Measurements from ENCODE around the gene NLK. TPM values are rescaled to one million over a fixed set of nuclear protein-coding genes. Genes with fewer than 3 reads are reported as not detected.
"Not testable (repeated sequence)": the region's sequence is repeated elsewhere in the genome, so short reads cannot be mapped to it uniquely, and the experiment has no call there.

NLK gene
- polyA plus RNA-seq, 1 donor from 2014 or later: 3.4 TPM

- Mint-ChIP-seq H3K4me1 (peaks cover 47 to 58% (median 47%) of the 10 kb centered on the region in 3 donors), H3K27ac (peak overlapping the region in 2 of 3 donors; percentile 60 to 66)
These were observed 30.6 kb downstream of the NLK start for GRCh38 chr17:28072936-28073533.

DNA sequence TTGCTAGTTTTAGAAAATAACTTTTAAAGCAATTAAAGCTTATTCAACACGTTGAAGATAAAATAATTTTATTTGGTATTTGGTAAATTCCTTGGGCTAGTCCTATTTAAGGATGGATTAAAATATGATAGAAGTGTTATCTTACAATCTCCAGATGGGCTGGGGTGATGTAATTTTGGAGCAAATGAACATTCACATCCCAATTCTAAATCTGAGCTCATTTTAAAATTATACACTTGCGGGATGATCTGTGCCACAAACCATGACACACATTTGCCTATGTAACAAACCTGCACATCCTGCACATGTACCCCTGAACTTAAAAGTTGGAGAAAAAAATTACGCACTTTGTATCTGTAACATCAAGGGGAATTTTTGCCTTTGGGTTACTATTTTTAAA is 31.5 kb downstream of the NLK start:
- Mint-ChIP-seq H3K27ac (peak overlapping the region in 1 of 3 donors; percentile 51), H3K4me1 (peaks cover 46 to 65% (median 51%) of the 10 kb centered on the region in 3 donors), H3K27me3 (no peaks in the 10 kb centered on the region), H3K36me3 (peaks cover 10% of the 10 kb centered on the region), H3K4me3 (peak overlapping the region in 2 of 4 donors; percentile 72 to 88), H3K9me3 (peaks cover 0 to 8% (median 3%) of the 10 kb centered on the region in 3 donors)

More at GRCh38 chr17:28072936-28073533, 30.6 kb downstream of the NLK start:
- peaks cover 11% of the 10 kb centered on the region for H3K36me3 Mint-ChIP-seq
- H3K9me3 Mint-ChIP-seq: peaks cover 0 to 8% (median 3%) of the 10 kb centered on the region in 3 donors
- no peaks in the 10 kb centered on the region for H3K27me3 Mint-ChIP-seq
- peak overlapping the region in 3 of 4 donors; percentile 56 to 85 (median 63) for H3K4me3 Mint-ChIP-seq

GRCh38 chr17:28076144-28076543 is 33.7 kb downstream of the NLK start:
- H3K4me1 Mint-ChIP-seq: peaks cover 62 to 80% (median 71%) of the 10 kb centered on the region in 3 donors
- peak overlapping the region in 1 of 4 donors; percentile 38 for H3K4me3 Mint-ChIP-seq
- H3K27ac Mint-ChIP-seq: no peak overlapping the region
- peaks cover 0 to 8% (median 3%) of the 10 kb centered on the region in 3 donors for H3K9me3 Mint-ChIP-seq
- H3K27me3 Mint-ChIP-seq: no peaks in the 10 kb centered on the region
- peaks cover 12% of the 10 kb centered on the region for H3K36me3 Mint-ChIP-seq

GRCh38 chr17:28077140-28077539 is 34.7 kb downstream of the NLK start:
- not testable (repeated sequence) for H3K27me3 Mint-ChIP-seq, H3K4me3 Mint-ChIP-seq, H3K9me3 Mint-ChIP-seq, H3K27ac Mint-ChIP-seq
- H3K4me1 Mint-ChIP-seq: peaks cover 55 to 72% (median 67%) of the 10 kb centered on the region in 3 donors
- peaks cover 12% of the 10 kb centered on the region for H3K36me3 Mint-ChIP-seq

- H3K4me1 Mint-ChIP-seq: peaks cover 45 to 68% (median 66%) of the 10 kb centered on the region in 3 donors
- no peak overlapping the region for H3K27ac Mint-ChIP-seq
These were observed 36.1 kb downstream of the NLK start for GRCh38 chr17:28078341-28079229.

DNA sequence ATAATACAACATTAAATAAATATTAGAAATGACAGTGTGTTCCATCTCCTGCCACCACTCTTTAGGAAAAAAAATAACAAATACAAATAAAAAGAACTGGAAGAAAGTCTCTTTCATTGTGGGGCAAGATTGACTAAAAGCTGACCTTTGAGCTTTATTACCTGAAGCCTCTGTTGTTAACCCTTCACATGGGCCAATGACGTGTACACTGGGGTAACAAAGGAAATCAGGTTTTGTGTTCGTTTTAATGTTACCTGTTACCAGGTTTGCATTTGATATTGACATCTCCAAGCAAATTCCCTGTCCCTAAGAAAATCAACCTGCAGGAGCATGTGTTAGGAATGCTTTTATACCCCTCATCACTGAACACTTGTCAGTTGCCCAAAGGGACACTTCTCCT is 39.0 kb downstream of the NLK start:
- Mint-ChIP-seq H3K36me3 (peaks cover 12% of the 10 kb centered on the region), H3K4me3 (no peak overlapping the region), H3K27me3 (no peaks in the 10 kb centered on the region), H3K9me3 (no peaks in the 10 kb centered on the region), H3K27ac (no peak overlapping the region), H3K4me1 (peaks cover 38 to 60% (median 53%) of the 10 kb centered on the region in 3 donors)

More at GRCh38 chr17:28078341-28079229, 36.1 kb downstream of the NLK start:
- Mint-ChIP-seq H3K9me3 (no peaks in the 10 kb centered on the region), H3K36me3 (peaks cover 10% of the 10 kb centered on the region), H3K27me3 (no peaks in the 10 kb centered on the region), H3K4me3 (peak overlapping the region in 1 of 4 donors; percentile 55)

DNA sequence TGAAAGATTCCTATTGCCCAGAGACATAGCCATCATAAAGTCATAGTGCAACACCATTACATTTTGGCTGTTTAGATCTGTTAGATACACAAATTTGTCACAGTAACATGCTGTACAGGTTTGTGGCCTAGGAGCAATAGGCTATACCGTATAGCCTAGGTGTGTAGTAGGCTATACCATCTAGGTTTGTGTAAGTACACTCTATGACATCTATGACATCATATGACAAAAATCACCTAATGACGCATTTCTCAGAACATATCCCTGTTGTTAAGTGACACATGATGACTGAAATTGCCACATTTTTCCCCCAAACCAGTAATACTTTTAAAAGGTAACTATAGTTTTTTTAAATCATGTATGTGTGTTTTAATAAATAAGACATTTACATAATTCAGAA is 43.3 kb downstream of the NLK start:
- H3K4me3 Mint-ChIP-seq: peak overlapping the region in 1 of 4 donors; percentile 10
- H3K9me3 Mint-ChIP-seq: no peaks in the 10 kb centered on the region
- peaks cover 36 to 42% (median 42%) of the 10 kb centered on the region in 3 donors for H3K4me1 Mint-ChIP-seq
- no peaks in the 10 kb centered on the region for H3K27me3 Mint-ChIP-seq
- H3K27ac Mint-ChIP-seq: no peak overlapping the region
- peaks cover 7% of the 10 kb centered on the region for H3K36me3 Mint-ChIP-seq

- Mint-ChIP-seq H3K27ac (no peak overlapping the region), H3K4me3 (no peak overlapping the region), H3K4me1 (peaks cover 33 to 43% (median 41%) of the 10 kb centered on the region in 3 donors), H3K27me3 (no peaks in the 10 kb centered on the region), H3K9me3 (no peaks in the 10 kb centered on the region), H3K36me3 (peaks cover 6% of the 10 kb centered on the region)
These were observed 44.0 kb downstream of the NLK start for GRCh38 chr17:28086519-28086918.

- H3K9me3 Mint-ChIP-seq: no peaks in the 10 kb centered on the region
- H3K27me3 Mint-ChIP-seq: no peaks in the 10 kb centered on the region
- peaks cover 6% of the 10 kb centered on the region for H3K36me3 Mint-ChIP-seq
- H3K4me3 Mint-ChIP-seq: no peak overlapping the region
- H3K4me1 Mint-ChIP-seq: peaks cover 40 to 41% (median 40%) of the 10 kb centered on the region in 3 donors
- H3K27ac Mint-ChIP-seq: peak overlapping the region in 1 of 3 donors; percentile 2
These were observed 45.3 kb downstream of the NLK start for GRCh38 chr17:28087743-28088142.

GRCh38 chr17:28090551-28090950 is 48.1 kb downstream of the NLK start:
- H3K4me1 Mint-ChIP-seq: peaks cover 44 to 48% (median 44%) of the 10 kb centered on the region in 3 donors
- no peaks in the 10 kb centered on the region for H3K27me3 Mint-ChIP-seq
- H3K9me3 Mint-ChIP-seq: no peaks in the 10 kb centered on the region
- H3K4me3 Mint-ChIP-seq: no peak overlapping the region
- H3K36me3 Mint-ChIP-seq: peaks cover 10% of the 10 kb centered on the region
- H3K27ac Mint-ChIP-seq: no peak overlapping the region

- Mint-ChIP-seq H3K27ac (no peak overlapping the region), H3K4me1 (peaks cover 46 to 54% (median 49%) of the 10 kb centered on the region in 3 donors), H3K36me3 (peaks cover 8% of the 10 kb centered on the region), H3K9me3 (no peaks in the 10 kb centered on the region), H3K27me3 (no peaks in the 10 kb centered on the region), H3K4me3 (peak overlapping the region in 1 of 4 donors; percentile 26)
These were observed 49.6 kb downstream of the NLK start for GRCh38 chr17:28092088-28092487.

DNA sequence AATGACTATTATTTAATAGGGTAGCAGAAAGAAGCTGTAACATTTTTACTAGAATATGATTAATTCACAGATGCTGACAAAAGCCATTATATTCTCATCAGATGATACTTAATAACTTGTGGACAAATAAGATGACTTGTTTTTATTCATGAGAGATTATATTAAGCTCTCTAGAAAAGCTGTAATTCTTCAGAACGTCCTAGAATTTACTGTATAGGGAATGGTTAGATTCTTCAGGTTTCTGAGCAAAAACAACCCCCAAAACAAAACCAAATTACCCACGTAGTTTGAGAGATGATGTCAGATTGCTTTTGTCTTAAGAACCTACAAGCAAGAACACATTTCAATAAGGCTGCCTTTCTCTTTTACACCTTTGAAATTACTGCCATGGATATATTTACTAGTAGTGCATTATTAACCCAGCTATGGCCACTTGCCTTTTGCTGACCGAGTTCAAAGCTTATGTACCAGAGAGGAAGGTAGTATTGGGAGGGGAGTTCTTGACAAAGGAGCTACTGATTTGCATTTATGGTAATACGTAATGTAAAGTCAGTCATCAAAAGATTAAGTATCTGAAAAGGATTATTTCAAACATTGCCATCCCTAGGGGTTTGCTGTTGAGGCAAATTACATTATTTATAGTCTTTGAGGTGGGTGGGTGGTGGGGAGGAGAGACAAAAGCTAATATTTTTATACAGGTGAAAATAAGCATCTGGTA is 51.7 kb downstream of the NLK start:
- Mint-ChIP-seq H3K4me3 (peak overlapping the region in 2 of 4 donors; percentile 1 to 79), H3K27ac (peak overlapping the region in 2 of 3 donors; percentile 13 to 31), H3K36me3 (peaks cover 6% of the 10 kb centered on the region), H3K9me3 (no peaks in the 10 kb centered on the region), H3K4me1 (peaks cover 48 to 56% (median 51%) of the 10 kb centered on the region in 3 donors), H3K27me3 (no peaks in the 10 kb centered on the region)

GRCh38 chr17:28096756-28097155 is 54.3 kb downstream of the NLK start:
- Mint-ChIP-seq H3K27me3 (no peaks in the 10 kb centered on the region), H3K4me1 (peaks cover 50 to 57% (median 51%) of the 10 kb centered on the region in 3 donors), H3K36me3 (peaks cover 10% of the 10 kb centered on the region), H3K27ac (peak overlapping the region; percentile 24 to 84 (median 40)), H3K4me3 (peak overlapping the region in 2 of 4 donors; percentile 24 to 34), H3K9me3 (no peaks in the 10 kb centered on the region)

- Mint-ChIP-seq H3K27ac (peak overlapping the region; percentile 24 to 86 (median 79)), H3K36me3 (peaks cover 12% of the 10 kb centered on the region), H3K9me3 (no peaks in the 10 kb centered on the region), H3K4me1 (peaks cover 48 to 56% (median 49%) of the 10 kb centered on the region in 3 donors), H3K4me3 (peak overlapping the region in 2 of 4 donors; percentile 75 to 84), H3K27me3 (no peaks in the 10 kb centered on the region)
These were observed 54.8 kb downstream of the NLK start for GRCh38 chr17:28097254-28097653.

Data from IgD-negative memory B cell (primary cell).